ENCODE measurements around the gene NDUFV1.
"Not testable (repeated sequence)": the region's sequence is repeated elsewhere in the genome, so short reads cannot be mapped to it uniquely, and the experiment has no call there.

Gene NDUFV1

GRCh38 chr11:67623795-67624194 is 17.1 kb downstream of the NDUFV1 start:
- not testable (repeated sequence) for H2BK120ac ChIP-seq (ENCODE audit: low read depth, low read length); H3K36me3 ChIP-seq (ENCODE audit: control insufficient read depth, insufficient read depth, low read length); H3K27me3 ChIP-seq (ENCODE audit: insufficient read depth, low read length, poor library complexity); H3K23ac ChIP-seq (ENCODE audit: low read length); H2BK15ac ChIP-seq (replicated peaks; ENCODE audit: low read depth); H3K18ac ChIP-seq (ENCODE audit: low read length); H3K79me1 ChIP-seq (ENCODE audit: low read length); H4K8ac ChIP-seq (ENCODE audit: low read depth, low read length); H3K27ac ChIP-seq (ENCODE audit: low read depth, low read length); H3K4me1 ChIP-seq (ENCODE audit: control insufficient read depth, low read depth, low read length); H3K4me3 ChIP-seq (ENCODE audit: low read length); H3K9ac ChIP-seq (ENCODE audit: low read length); H3K4ac ChIP-seq (ENCODE audit: low read depth, low read length); H2BK5ac ChIP-seq (ENCODE audit: low read length); H3K4me2 ChIP-seq (ENCODE audit: low read length); H2AK5ac ChIP-seq (ENCODE audit: low read length); H4K5ac ChIP-seq (ENCODE audit: low read length); H3K79me2 ChIP-seq (ENCODE audit: control insufficient read depth, insufficient read depth, low read length)
- peak overlapping the region; percentile 22 for H3K56ac ChIP-seq (ENCODE audit: low read length)
- DNase-seq = peak; percentile 7
- WGBS (ENCODE audit: extremely low coverage, insufficient coverage, low lambda C conversion rate) = no CpG with 5 or more reads among the region's 1 CpG

DNA sequence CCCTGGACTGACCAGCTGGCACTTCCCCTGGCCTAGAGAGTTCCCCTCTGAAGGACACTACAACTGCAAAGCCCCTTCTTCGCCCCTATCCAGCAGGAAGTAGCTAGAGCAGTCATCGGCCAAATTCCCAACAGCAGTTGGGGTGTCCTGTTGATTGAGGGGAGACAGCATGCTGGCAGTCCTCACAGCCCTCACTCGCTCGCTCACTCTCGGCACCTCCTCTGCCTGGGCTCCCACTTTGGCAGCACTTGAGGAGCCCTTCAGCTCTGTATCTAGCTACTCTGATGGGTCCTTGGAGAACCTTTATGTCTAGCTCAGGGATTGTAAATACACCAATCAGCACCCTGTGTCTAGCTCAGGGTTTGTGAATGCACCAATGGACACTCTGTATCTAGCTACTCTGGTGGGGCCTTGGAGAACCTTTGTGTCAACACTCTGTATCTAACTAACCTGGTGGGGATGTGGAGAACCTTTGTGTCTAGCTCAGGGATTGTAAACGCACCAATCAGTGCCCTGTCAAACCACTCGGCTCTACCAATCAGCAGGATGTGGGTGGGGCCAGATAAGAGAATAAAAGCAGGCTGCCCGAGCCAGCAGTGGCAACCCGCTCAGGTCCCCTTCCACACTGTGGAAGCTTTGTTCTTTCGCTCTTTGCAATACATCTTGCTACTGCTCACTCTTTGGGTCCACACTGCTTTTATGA is 19.5 kb downstream of the NDUFV1 start:
- H3K18ac ChIP-seq (ENCODE audit: low read length); H3K9ac ChIP-seq (ENCODE audit: low read length); H3K27ac ChIP-seq (ENCODE audit: low read depth, low read length); H3K4me3 ChIP-seq (ENCODE audit: low read length); H3K4me2 ChIP-seq (ENCODE audit: low read length); H4K5ac ChIP-seq (ENCODE audit: low read length); H3K56ac ChIP-seq (ENCODE audit: low read length); H3K36me3 ChIP-seq (ENCODE audit: control insufficient read depth, insufficient read depth, low read length); H2BK5ac ChIP-seq (ENCODE audit: low read length); H2BK120ac ChIP-seq (ENCODE audit: low read depth, low read length); H4K8ac ChIP-seq (ENCODE audit: low read depth, low read length); H2BK15ac ChIP-seq (replicated peaks; ENCODE audit: low read depth); H3K27me3 ChIP-seq (ENCODE audit: insufficient read depth, low read length, poor library complexity); H2AK5ac ChIP-seq (ENCODE audit: low read length); H3K4ac ChIP-seq (ENCODE audit: low read depth, low read length); H3K23ac ChIP-seq (ENCODE audit: low read length); H3K79me1 ChIP-seq (ENCODE audit: low read length); H3K79me2 ChIP-seq (ENCODE audit: control insufficient read depth, insufficient read depth, low read length); H3K4me1 ChIP-seq (ENCODE audit: control insufficient read depth, low read depth, low read length): not testable (repeated sequence)
- peak; percentile 84 for DNase-seq
- WGBS (ENCODE audit: extremely low coverage, insufficient coverage, low lambda C conversion rate) = no CpG with 5 or more reads among the region's 10 CpGs

- WGBS (ENCODE audit: extremely low coverage, insufficient coverage, low lambda C conversion rate) = no CpG with 5 or more reads among the region's 10 CpGs
- Histone ChIP-seq H3K27me3 (ENCODE audit: insufficient read depth, low read length, poor library complexity) (no peaks in the 10 kb centered on the region), H3K56ac (ENCODE audit: low read length) (peak overlapping the region; percentile 70), H2BK120ac (ENCODE audit: low read depth, low read length) (no peak overlapping the region), H3K18ac (ENCODE audit: low read length) (no peak overlapping the region), H4K5ac (ENCODE audit: low read length) (no peak overlapping the region), H3K36me3 (ENCODE audit: control insufficient read depth, insufficient read depth, low read length) (no peaks in the 10 kb centered on the region), H3K23ac (ENCODE audit: low read length) (no peak overlapping the region), H2BK5ac (ENCODE audit: low read length) (peak overlapping the region; percentile 55), H3K4me3 (ENCODE audit: low read length) (no peak overlapping the region), H3K4me2 (ENCODE audit: low read length) (no peak overlapping the region), H2BK15ac (replicated peaks; ENCODE audit: low read depth) (no peak overlapping the region), H4K8ac (ENCODE audit: low read depth, low read length) (no peak overlapping the region), H3K27ac (ENCODE audit: low read depth, low read length) (peak overlapping the region; percentile 37), H3K9ac (ENCODE audit: low read length) (peak overlapping the region; percentile 38), H3K4ac (ENCODE audit: low read depth, low read length) (no peak overlapping the region), H3K79me2 (ENCODE audit: control insufficient read depth, insufficient read depth, low read length) (no peaks in the 10 kb centered on the region), H3K79me1 (ENCODE audit: low read length) (no peaks in the 10 kb centered on the region), H2AK5ac (ENCODE audit: low read length) (no peak overlapping the region), H3K4me1 (ENCODE audit: control insufficient read depth, low read depth, low read length) (peaks cover 5% of the 10 kb centered on the region)
- DNase-seq = peak; percentile 72
Observed at GRCh38 chr11:67626970-67627369, 20.2 kb downstream of the NDUFV1 start.

- Histone ChIP-seq H3K23ac (ENCODE audit: low read length) (no peak overlapping the region), H3K56ac (ENCODE audit: low read length) (peak overlapping the region; percentile 62), H3K4me1 (ENCODE audit: control insufficient read depth, low read depth, low read length) (peaks cover 5% of the 10 kb centered on the region), H3K79me1 (ENCODE audit: low read length) (no peaks in the 10 kb centered on the region), H3K18ac (ENCODE audit: low read length) (no peak overlapping the region), H3K4ac (ENCODE audit: low read depth, low read length) (no peak overlapping the region), H3K27ac (ENCODE audit: low read depth, low read length) (peak overlapping the region; percentile 37), H2BK5ac (ENCODE audit: low read length) (no peak overlapping the region), H3K4me2 (ENCODE audit: low read length) (no peak overlapping the region), H3K79me2 (ENCODE audit: control insufficient read depth, insufficient read depth, low read length) (no peaks in the 10 kb centered on the region), H3K9ac (ENCODE audit: low read length) (peak overlapping the region; percentile 39), H3K36me3 (ENCODE audit: control insufficient read depth, insufficient read depth, low read length) (no peaks in the 10 kb centered on the region), H4K5ac (ENCODE audit: low read length) (no peak overlapping the region), H2AK5ac (ENCODE audit: low read length) (no peak overlapping the region), H3K4me3 (ENCODE audit: low read length) (no peak overlapping the region), H2BK120ac (ENCODE audit: low read depth, low read length) (no peak overlapping the region), H4K8ac (ENCODE audit: low read depth, low read length) (no peak overlapping the region), H3K27me3 (ENCODE audit: insufficient read depth, low read length, poor library complexity) (no peaks in the 10 kb centered on the region), H2BK15ac (replicated peaks; ENCODE audit: low read depth) (no peak overlapping the region)
- DNase-seq = no peak
- WGBS (ENCODE audit: extremely low coverage, insufficient coverage, low lambda C conversion rate) = no CpG with 5 or more reads among the region's 6 CpGs
Observed at GRCh38 chr11:67627441-67627811, 20.7 kb downstream of the NDUFV1 start.

DNA sequence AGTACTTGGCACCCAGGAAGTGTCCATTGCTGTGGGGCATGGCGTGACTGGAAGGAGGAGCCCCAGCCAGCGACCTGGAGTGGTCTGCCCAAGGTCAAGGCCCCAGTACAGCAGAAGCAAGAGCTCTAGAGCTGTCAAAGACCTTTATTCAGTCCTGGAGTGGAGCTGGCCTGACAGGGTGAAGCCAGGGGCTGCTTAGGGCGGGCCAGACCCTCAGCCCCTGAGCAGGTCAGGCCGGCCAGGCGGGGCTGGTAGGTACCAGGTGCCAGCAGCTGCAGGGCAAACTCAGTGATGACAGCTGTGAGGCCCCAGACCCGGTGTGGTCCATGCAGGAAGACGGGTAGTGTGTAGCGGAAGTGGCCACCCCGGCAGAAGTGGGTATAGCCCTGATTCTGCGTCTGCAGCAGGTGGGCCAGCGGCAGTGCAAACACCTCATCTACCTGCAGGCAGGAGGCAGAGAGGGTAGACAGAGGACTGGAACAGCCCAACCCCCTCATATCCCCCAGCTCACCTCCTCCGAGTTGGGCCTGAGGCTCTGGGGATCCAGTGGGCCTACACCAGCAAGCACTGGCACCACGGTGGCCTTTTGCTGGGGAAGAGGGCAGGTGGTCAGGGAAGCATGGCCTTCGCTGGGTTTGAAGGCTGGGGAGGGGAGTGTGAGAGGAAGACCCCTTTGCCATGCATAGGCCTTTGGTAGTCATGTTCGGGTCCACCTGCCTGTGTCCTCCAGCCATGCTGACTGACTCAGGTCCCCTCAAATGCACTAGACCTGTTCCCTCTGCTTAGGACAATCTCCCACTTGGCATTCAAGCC is 21.3 kb downstream of the NDUFV1 start:
- Histone ChIP-seq H3K4me2 (ENCODE audit: low read length) (no peak overlapping the region), H3K36me3 (ENCODE audit: control insufficient read depth, insufficient read depth, low read length) (no peaks in the 10 kb centered on the region), H3K9ac (ENCODE audit: low read length) (peak overlapping the region; percentile 61), H2BK5ac (ENCODE audit: low read length) (no peak overlapping the region), H3K56ac (ENCODE audit: low read length) (peak overlapping the region; percentile 89), H3K4me1 (ENCODE audit: control insufficient read depth, low read depth, low read length) (peaks cover 5% of the 10 kb centered on the region), H2BK120ac (ENCODE audit: low read depth, low read length) (no peak overlapping the region), H4K5ac (ENCODE audit: low read length) (no peak overlapping the region), H2BK15ac (replicated peaks; ENCODE audit: low read depth) (no peak overlapping the region), H3K27ac (ENCODE audit: low read depth, low read length) (peak overlapping the region; percentile 37), H3K27me3 (ENCODE audit: insufficient read depth, low read length, poor library complexity) (no peaks in the 10 kb centered on the region), H3K4me3 (ENCODE audit: low read length) (no peak overlapping the region), H3K4ac (ENCODE audit: low read depth, low read length) (no peak overlapping the region), H3K79me1 (ENCODE audit: low read length) (no peaks in the 10 kb centered on the region), H3K23ac (ENCODE audit: low read length) (no peak overlapping the region), H2AK5ac (ENCODE audit: low read length) (no peak overlapping the region), H3K79me2 (ENCODE audit: control insufficient read depth, insufficient read depth, low read length) (no peaks in the 10 kb centered on the region), H4K8ac (ENCODE audit: low read depth, low read length) (no peak overlapping the region), H3K18ac (ENCODE audit: low read length) (no peak overlapping the region)
- no CpG with 5 or more reads among the region's 15 CpGs for WGBS (ENCODE audit: extremely low coverage, insufficient coverage, low lambda C conversion rate)
- DNase-seq = peak; percentile 66
